Measurements from ENCODE around the gene TMEM63A. TPM values are rescaled to one million over a fixed set of nuclear protein-coding genes. Genes with fewer than 3 reads are reported as not detected.

TMEM63A gene
- total and polyA plus RNA-seq, 10 of the 15 experiments (the other 5 are each of a cell fraction or from before 2014, with no cell fraction given) = 1.3 to 33.5 (median 15.2) TPM

DNA sequence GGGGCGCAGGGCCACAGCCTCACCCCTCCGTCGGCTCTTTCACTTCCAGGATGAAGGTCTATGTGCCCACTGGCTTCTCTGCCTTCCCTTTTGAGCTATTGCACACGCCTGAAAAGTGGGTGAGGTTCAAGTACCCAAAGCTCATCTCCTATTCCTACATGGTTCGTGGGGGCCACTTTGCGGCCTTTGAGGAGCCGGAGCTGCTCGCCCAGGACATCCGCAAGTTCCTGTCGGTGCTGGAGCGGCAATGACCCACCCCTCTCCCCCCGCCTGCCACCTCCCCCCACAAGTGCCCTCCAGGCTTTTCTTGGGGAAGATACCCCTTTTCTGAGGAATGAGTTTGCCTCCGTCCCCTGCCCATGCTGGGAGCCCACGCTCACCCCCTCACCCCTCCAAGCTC is 37.1 kb downstream of the TMEM63A start:
- peaks cover 29% of the 10 kb centered on the region for H3K4me1 ChIP-seq (ENCODE audit: control insufficient read depth, insufficient read depth, low read length)
- ChIA-PET RAD21 (ENCODE audit: unreplicated experiment) (interaction anchor here (0.6 kb wide), 1 partner anchor 158 kb away, joined by 3 read pairs; no protein-coding TSS in a partner anchor), SMC1A (ENCODE audit: uncharacterized antibody, unreplicated experiment) (no interaction called here), POLR2A (no interaction called here), CTCF (interaction anchor here (0.8 to 1.3 kb wide), 2 partner anchors 35 to 370 kb away, joined by 3 read pairs; partner anchors contain the start of gene EPHX1)
- H3K9ac ChIP-seq (ENCODE audit: control insufficient read depth, insufficient read depth, low read length) = no peak overlapping the region
- WGBS (ENCODE audit: insufficient coverage, insufficient replicate concordance, low lambda C conversion rate, missing lambda C conversion rate) = 91% methylated on average over 13 of the region's 14 CpGs
- no peaks in the 10 kb centered on the region for H4K20me1 ChIP-seq (ENCODE audit: control insufficient read depth, insufficient read depth)
- no peaks in the 10 kb centered on the region for H3K79me2 ChIP-seq (ENCODE audit: control insufficient read depth, insufficient read depth, low read length)
- DNase-seq (ENCODE audit: low read depth, low spot score) = no peak
- no peak for FAIRE-seq
- H3K4me2 ChIP-seq (ENCODE audit: control insufficient read depth, insufficient read depth) = no peak overlapping the region
- H2AFZ ChIP-seq (ENCODE audit: control insufficient read depth, low read depth, low read length) = no peak overlapping the region
- ATAC-seq = no peak
- no peak overlapping the region for H3K27ac ChIP-seq (ENCODE audit: control insufficient read depth, insufficient read depth)
- no peaks in the 10 kb centered on the region for H3K9me3 ChIP-seq (replicated peaks; ENCODE audit: control insufficient read depth, insufficient read depth, low read length)
- in situ Hi-C loops (cut with MboI) = no loop called here
- no peaks in the 10 kb centered on the region for H3K27me3 ChIP-seq (replicated peaks in 1 of 2; ENCODE audit: control insufficient read depth in 2 of 2, insufficient read depth in 2 of 2, low read length in 1 of 2)
- intact Hi-C loops (cut with micrococcal nuclease; ENCODE audit: unreplicated experiment) = loop anchor here (10.0 kb wide), 2 partner anchors 290 to 370 kb away; no protein-coding TSS in a partner anchor
- no TSS peak for BruUV-seq (replicated peaks)
- H3K36me3 ChIP-seq (ENCODE audit: control insufficient read depth in 2 of 2, insufficient read depth in 2 of 2, low read length in 1 of 2) = peaks cover 0 to 2% of the 10 kb centered on the region in 2 experiments; a peak in 2 of 4 replicates
- no peak overlapping the region for H3K4me3 ChIP-seq
- TF ChIP-seq, protein P1, sequence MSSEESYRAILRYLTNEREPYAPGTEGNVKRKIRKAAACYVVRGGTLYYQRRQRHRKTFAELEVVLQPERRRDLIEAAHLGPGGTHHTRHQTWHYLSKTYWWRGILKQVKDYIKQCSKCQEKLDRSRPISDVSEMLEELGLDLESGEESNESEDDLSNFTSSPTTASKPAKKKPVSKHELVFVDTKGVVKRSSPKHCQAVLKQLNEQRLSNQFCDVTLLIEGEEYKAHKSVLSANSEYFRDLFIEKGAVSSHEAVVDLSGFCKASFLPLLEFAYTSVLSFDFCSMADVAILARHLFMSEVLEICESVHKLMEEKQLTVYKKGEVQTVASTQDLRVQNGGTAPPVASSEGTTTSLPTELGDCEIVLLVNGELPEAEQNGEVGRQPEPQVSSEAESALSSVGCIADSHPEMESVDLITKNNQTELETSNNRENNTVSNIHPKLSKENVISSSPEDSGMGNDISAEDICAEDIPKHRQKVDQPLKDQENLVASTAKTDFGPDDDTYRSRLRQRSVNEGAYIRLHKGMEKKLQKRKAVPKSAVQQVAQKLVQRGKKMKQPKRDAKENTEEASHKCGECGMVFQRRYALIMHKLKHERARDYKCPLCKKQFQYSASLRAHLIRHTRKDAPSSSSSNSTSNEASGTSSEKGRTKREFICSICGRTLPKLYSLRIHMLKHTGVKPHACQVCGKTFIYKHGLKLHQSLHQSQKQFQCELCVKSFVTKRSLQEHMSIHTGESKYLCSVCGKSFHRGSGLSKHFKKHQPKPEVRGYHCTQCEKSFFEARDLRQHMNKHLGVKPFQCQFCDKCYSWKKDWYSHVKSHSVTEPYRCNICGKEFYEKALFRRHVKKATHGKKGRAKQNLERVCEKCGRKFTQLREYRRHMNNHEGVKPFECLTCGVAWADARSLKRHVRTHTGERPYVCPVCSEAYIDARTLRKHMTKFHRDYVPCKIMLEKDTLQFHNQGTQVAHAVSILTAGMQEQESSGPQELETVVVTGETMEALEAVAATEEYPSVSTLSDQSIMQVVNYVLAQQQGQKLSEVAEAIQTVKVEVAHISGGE (CRISPR knock-in tag; IDR thresholded peaks at IDR 0.05) = no peak
- TF ChIP-seq SMAD5 (IDR thresholded peaks at IDR 0.05; ENCODE audit: low read depth) (no peak), MEF2B (IDR thresholded peaks at IDR 0.05; ENCODE audit: partially characterized antibody, poor library complexity, severe bottlenecking) (no peak), RBBP5 (conservative IDR thresholded peaks at IDR 0.05) (no peak), HCFC1 (IDR thresholded peaks at IDR 0.05; ENCODE audit: low read length) (no peak), RUNX3 (IDR thresholded peaks at IDR 0.05; ENCODE audit: low read length) (no peak), IKZF1 (conservative IDR thresholded peaks at IDR 0.05) (no peak), SMARCA5 (IDR thresholded peaks at IDR 0.05) (no peak), JUND (IDR thresholded peaks at IDR 0.05; ENCODE audit: low read depth, low read length) (no peak), NFYA (IDR thresholded peaks at IDR 0.05; ENCODE audit: borderline replicate concordance, low read depth, low read length) (no peak), EED (IDR thresholded peaks at IDR 0.05; ENCODE audit: low read depth) (no peak), SPI1 (IDR thresholded peaks at IDR 0.05; ENCODE audit: borderline replicate concordance, insufficient read depth, low read depth, low read length) (no peak), ZBED1 (IDR thresholded peaks at IDR 0.05; ENCODE audit: borderline replicate concordance) (no peak)
- TF ChIP-seq, protein P2, sequence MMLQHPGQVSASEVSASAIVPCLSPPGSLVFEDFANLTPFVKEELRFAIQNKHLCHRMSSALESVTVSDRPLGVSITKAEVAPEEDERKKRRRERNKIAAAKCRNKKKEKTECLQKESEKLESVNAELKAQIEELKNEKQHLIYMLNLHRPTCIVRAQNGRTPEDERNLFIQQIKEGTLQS (IDR thresholded peaks at IDR 0.05; ENCODE audit: borderline replicate concordance, extremely low read depth, low read depth, low read length) = no peak
- TF ChIP-seq, protein P3, sequence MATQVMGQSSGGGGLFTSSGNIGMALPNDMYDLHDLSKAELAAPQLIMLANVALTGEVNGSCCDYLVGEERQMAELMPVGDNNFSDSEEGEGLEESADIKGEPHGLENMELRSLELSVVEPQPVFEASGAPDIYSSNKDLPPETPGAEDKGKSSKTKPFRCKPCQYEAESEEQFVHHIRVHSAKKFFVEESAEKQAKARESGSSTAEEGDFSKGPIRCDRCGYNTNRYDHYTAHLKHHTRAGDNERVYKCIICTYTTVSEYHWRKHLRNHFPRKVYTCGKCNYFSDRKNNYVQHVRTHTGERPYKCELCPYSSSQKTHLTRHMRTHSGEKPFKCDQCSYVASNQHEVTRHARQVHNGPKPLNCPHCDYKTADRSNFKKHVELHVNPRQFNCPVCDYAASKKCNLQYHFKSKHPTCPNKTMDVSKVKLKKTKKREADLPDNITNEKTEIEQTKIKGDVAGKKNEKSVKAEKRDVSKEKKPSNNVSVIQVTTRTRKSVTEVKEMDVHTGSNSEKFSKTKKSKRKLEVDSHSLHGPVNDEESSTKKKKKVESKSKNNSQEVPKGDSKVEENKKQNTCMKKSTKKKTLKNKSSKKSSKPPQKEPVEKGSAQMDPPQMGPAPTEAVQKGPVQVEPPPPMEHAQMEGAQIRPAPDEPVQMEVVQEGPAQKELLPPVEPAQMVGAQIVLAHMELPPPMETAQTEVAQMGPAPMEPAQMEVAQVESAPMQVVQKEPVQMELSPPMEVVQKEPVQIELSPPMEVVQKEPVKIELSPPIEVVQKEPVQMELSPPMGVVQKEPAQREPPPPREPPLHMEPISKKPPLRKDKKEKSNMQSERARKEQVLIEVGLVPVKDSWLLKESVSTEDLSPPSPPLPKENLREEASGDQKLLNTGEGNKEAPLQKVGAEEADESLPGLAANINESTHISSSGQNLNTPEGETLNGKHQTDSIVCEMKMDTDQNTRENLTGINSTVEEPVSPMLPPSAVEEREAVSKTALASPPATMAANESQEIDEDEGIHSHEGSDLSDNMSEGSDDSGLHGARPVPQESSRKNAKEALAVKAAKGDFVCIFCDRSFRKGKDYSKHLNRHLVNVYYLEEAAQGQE (IDR thresholded peaks at IDR 0.05; ENCODE audit: low read depth, low read length) = no peak
- TF ChIP-seq, protein P4, sequence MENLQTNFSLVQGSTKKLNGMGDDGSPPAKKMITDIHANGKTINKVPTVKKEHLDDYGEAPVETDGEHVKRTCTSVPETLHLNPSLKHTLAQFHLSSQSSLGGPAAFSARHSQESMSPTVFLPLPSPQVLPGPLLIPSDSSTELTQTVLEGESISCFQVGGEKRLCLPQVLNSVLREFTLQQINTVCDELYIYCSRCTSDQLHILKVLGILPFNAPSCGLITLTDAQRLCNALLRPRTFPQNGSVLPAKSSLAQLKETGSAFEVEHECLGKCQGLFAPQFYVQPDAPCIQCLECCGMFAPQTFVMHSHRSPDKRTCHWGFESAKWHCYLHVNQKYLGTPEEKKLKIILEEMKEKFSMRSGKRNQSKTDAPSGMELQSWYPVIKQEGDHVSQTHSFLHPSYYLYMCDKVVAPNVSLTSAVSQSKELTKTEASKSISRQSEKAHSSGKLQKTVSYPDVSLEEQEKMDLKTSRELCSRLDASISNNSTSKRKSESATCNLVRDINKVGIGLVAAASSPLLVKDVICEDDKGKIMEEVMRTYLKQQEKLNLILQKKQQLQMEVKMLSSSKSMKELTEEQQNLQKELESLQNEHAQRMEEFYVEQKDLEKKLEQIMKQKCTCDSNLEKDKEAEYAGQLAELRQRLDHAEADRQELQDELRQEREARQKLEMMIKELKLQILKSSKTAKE (IDR thresholded peaks at IDR 0.05; ENCODE audit: low read depth, poor library complexity, severe bottlenecking) = no peak
